Measurements from ENCODE around the gene STAT5B.

DNA sequence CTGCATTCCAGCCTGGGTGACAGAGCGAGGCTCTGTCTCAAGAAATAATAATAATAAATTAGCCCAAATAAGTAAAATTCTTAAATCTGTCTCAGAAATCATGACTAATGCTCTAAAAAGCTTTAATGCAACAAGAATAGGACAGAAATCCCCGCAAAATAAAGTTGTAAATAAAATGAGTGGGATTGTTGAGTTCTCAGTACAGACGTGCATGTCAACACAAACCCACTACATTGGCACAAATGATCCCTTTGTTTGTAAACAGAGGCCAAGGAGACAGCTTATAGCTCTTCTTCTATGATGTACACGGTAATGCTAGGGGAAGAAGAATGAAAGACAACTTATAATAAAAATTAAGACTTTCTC lies 6.0 kb downstream of the STAT5B start:
- TF ChIP-seq, protein P1, sequence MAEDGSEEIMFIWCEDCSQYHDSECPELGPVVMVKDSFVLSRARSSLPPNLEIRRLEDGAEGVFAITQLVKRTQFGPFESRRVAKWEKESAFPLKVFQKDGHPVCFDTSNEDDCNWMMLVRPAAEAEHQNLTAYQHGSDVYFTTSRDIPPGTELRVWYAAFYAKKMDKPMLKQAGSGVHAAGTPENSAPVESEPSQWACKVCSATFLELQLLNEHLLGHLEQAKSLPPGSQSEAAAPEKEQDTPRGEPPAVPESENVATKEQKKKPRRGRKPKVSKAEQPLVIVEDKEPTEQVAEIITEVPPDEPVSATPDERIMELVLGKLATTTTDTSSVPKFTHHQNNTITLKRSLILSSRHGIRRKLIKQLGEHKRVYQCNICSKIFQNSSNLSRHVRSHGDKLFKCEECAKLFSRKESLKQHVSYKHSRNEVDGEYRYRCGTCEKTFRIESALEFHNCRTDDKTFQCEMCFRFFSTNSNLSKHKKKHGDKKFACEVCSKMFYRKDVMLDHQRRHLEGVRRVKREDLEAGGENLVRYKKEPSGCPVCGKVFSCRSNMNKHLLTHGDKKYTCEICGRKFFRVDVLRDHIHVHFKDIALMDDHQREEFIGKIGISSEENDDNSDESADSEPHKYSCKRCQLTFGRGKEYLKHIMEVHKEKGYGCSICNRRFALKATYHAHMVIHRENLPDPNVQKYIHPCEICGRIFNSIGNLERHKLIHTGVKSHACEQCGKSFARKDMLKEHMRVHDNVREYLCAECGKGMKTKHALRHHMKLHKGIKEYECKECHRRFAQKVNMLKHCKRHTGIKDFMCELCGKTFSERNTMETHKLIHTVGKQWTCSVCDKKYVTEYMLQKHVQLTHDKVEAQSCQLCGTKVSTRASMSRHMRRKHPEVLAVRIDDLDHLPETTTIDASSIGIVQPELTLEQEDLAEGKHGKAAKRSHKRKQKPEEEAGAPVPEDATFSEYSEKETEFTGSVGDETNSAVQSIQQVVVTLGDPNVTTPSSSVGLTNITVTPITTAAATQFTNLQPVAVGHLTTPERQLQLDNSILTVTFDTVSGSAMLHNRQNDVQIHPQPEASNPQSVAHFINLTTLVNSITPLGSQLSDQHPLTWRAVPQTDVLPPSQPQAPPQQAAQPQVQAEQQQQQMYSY (CRISPR knock-in tag; IDR thresholded peaks at IDR 0.05): no peak
- TF ChIP-seq TEAD4 (CRISPR knock-in tag; IDR thresholded peaks at IDR 0.05): no peak
- TF ChIP-seq, protein P2, sequence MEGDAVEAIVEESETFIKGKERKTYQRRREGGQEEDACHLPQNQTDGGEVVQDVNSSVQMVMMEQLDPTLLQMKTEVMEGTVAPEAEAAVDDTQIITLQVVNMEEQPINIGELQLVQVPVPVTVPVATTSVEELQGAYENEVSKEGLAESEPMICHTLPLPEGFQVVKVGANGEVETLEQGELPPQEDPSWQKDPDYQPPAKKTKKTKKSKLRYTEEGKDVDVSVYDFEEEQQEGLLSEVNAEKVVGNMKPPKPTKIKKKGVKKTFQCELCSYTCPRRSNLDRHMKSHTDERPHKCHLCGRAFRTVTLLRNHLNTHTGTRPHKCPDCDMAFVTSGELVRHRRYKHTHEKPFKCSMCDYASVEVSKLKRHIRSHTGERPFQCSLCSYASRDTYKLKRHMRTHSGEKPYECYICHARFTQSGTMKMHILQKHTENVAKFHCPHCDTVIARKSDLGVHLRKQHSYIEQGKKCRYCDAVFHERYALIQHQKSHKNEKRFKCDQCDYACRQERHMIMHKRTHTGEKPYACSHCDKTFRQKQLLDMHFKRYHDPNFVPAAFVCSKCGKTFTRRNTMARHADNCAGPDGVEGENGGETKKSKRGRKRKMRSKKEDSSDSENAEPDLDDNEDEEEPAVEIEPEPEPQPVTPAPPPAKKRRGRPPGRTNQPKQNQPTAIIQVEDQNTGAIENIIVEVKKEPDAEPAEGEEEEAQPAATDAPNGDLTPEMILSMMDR (IDR thresholded peaks at IDR 0.05): no peak
- TF ChIP-seq, protein P3, sequence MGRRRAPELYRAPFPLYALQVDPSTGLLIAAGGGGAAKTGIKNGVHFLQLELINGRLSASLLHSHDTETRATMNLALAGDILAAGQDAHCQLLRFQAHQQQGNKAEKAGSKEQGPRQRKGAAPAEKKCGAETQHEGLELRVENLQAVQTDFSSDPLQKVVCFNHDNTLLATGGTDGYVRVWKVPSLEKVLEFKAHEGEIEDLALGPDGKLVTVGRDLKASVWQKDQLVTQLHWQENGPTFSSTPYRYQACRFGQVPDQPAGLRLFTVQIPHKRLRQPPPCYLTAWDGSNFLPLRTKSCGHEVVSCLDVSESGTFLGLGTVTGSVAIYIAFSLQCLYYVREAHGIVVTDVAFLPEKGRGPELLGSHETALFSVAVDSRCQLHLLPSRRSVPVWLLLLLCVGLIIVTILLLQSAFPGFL (CRISPR knock-in tag; IDR thresholded peaks at IDR 0.05; ENCODE audit: borderline replicate concordance): no peak
- TF ChIP-seq, protein P4, sequence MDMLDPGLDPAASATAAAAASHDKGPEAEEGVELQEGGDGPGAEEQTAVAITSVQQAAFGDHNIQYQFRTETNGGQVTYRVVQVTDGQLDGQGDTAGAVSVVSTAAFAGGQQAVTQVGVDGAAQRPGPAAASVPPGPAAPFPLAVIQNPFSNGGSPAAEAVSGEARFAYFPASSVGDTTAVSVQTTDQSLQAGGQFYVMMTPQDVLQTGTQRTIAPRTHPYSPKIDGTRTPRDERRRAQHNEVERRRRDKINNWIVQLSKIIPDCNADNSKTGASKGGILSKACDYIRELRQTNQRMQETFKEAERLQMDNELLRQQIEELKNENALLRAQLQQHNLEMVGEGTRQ (CRISPR knock-in tag; IDR thresholded peaks at IDR 0.05): no peak
